Measurements from ENCODE around the gene NENF. TPM values are rescaled to one million over a fixed set of nuclear protein-coding genes. Genes with fewer than 3 reads are reported as not detected.
A peak's percentile ranks its signal among the peaks of the same experiment; 100 is the strongest.

NENF gene
- total and polyA plus RNA-seq, 4 donors, result 6.6 to 44.3 (median 16.0) TPM

DNA sequence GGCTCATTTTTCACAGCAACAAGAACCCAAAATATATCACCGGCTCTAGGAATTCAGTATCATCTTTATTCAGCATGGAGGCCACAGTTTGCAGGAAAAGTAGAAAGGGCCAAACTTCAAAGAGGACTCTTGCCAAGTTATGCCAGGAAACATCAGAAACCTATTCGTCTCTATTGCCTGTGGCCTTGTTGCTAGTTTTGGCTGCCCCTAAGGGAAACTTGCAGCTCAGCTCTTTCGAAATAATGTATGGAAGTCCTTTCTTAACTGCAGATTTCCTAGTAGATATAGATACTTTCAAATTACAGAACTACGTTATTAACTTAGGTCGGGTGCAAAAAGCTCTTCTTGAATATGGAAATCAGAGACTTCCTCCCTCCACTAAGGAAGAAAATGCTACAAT, 4.2 kb upstream of the NENF start (continued):
- TF ChIP-seq, protein P1, sequence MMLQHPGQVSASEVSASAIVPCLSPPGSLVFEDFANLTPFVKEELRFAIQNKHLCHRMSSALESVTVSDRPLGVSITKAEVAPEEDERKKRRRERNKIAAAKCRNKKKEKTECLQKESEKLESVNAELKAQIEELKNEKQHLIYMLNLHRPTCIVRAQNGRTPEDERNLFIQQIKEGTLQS (IDR thresholded peaks at IDR 0.05), result no peak
- TF ChIP-seq, protein P2, sequence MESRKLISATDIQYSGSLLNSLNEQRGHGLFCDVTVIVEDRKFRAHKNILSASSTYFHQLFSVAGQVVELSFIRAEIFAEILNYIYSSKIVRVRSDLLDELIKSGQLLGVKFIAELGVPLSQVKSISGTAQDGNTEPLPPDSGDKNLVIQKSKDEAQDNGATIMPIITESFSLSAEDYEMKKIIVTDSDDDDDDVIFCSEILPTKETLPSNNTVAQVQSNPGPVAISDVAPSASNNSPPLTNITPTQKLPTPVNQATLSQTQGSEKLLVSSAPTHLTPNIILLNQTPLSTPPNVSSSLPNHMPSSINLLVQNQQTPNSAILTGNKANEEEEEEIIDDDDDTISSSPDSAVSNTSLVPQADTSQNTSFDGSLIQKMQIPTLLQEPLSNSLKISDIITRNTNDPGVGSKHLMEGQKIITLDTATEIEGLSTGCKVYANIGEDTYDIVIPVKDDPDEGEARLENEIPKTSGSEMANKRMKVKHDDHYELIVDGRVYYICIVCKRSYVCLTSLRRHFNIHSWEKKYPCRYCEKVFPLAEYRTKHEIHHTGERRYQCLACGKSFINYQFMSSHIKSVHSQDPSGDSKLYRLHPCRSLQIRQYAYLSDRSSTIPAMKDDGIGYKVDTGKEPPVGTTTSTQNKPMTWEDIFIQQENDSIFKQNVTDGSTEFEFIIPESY (IDR thresholded peaks at IDR 0.05), result no peak
- TF ChIP-seq TAF1 (conservative IDR thresholded peaks at IDR 0.05), result no peak

DNA sequence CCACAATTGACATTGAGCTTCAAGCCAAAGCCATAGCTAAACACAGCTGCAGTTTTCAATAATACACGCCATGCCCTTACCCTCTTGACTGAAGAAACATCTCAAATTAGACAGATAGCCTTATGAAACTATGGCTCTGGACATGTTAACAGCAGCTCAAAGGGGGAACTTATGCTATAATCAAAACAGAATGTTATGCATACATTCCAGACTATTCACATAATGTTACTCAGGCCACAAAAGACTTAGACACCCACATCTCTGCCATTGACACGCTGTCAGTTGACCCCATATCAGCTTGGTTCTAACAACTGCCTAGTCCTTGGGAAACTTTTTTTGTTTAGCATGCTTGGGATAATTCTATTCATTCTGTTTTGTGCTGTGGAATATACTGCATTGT, 2.3 kb upstream of the NENF start:
- H3K9me3 ChIP-seq (ENCODE audit: control insufficient read depth in 4 of 4, low read length in 3 of 4), result no peaks in the 10 kb centered on the region
- H3K36me3 ChIP-seq (ENCODE audit: control insufficient read depth in 4 of 4, insufficient read depth in 3 of 4, low read depth in 1 of 4, low read length in 3 of 4), result no peaks in the 10 kb centered on the region
- TF ChIP-seq FOXA1 (IDR thresholded peaks at IDR 0.05), result no peak
- TF ChIP-seq, protein P3, sequence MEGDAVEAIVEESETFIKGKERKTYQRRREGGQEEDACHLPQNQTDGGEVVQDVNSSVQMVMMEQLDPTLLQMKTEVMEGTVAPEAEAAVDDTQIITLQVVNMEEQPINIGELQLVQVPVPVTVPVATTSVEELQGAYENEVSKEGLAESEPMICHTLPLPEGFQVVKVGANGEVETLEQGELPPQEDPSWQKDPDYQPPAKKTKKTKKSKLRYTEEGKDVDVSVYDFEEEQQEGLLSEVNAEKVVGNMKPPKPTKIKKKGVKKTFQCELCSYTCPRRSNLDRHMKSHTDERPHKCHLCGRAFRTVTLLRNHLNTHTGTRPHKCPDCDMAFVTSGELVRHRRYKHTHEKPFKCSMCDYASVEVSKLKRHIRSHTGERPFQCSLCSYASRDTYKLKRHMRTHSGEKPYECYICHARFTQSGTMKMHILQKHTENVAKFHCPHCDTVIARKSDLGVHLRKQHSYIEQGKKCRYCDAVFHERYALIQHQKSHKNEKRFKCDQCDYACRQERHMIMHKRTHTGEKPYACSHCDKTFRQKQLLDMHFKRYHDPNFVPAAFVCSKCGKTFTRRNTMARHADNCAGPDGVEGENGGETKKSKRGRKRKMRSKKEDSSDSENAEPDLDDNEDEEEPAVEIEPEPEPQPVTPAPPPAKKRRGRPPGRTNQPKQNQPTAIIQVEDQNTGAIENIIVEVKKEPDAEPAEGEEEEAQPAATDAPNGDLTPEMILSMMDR (IDR thresholded peaks at IDR 0.05; ENCODE audit: low read depth, low read length, missing input control), result no peak
- TF ChIP-seq, protein P1 (IDR thresholded peaks at IDR 0.05), result no peak
- TF ChIP-seq TAF1 (conservative IDR thresholded peaks at IDR 0.05), result no peak
- no peak overlapping the region for H3K9ac ChIP-seq (ENCODE audit: low read depth in 1 of 2, low read length in 2 of 2)
- no peak overlapping the region for H3K4me3 ChIP-seq (ENCODE audit: low read depth in 1 of 3, low read length in 3 of 3)
- H3K27me3 ChIP-seq (ENCODE audit: control insufficient read depth in 4 of 4, insufficient read depth in 4 of 4, low read length in 3 of 4), result no peaks in the 10 kb centered on the region
- peaks cover 0 to 13% (median 6%) of the 10 kb centered on the region in 4 donors for H3K4me1 ChIP-seq (ENCODE audit: control insufficient read depth in 4 of 4, insufficient read depth in 4 of 4, low read length in 3 of 4)
- no peak overlapping the region for H3K27ac ChIP-seq (ENCODE audit: low read depth in 1 of 2, low read length in 2 of 2)
- no peak for DNase-seq (ENCODE audit: low spot score)
- 82% methylated on average over 2 of the region's 2 CpGs for WGBS

DNA sequence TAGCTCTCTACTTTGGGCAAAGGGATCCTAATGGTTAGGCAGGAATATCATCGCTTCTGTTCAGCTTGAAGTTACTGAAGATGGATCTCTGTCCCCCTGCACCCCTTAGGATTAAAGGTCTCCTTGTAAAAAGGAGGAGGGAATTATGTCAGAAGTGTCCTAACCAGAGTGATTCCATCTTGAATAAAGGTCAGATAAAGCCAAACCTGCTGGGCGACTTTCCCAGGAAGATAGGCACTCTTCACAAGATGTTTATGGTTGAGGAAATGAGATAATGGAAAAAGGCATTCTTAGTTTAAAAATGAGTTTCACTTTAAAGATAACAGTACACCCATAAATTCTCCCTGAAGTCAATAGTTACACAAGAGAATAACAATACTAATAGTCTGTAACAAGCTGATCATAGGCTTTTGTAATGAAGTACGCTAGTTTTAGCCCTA, 1.7 kb upstream of the NENF start:
- TF ChIP-seq, protein P4, sequence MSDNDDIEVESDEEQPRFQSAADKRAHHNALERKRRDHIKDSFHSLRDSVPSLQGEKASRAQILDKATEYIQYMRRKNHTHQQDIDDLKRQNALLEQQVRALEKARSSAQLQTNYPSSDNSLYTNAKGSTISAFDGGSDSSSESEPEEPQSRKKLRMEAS (IDR thresholded peaks at IDR 0.05), result no peak
- TF ChIP-seq NR2F2 (IDR thresholded peaks at IDR 0.05) (peak; percentile 56), SP1 (IDR thresholded peaks at IDR 0.05) (no peak), RXRA (IDR thresholded peaks at IDR 0.05) (no peak)
- TF ChIP-seq, protein P2 (IDR thresholded peaks at IDR 0.05), result no peak
- no peaks in the 10 kb centered on the region for H3K27me3 ChIP-seq (ENCODE audit: control insufficient read depth in 4 of 4, insufficient read depth in 4 of 4, low read length in 3 of 4)
- peaks cover 0 to 13% (median 6%) of the 10 kb centered on the region in 4 donors for H3K4me1 ChIP-seq (ENCODE audit: control insufficient read depth in 4 of 4, insufficient read depth in 4 of 4, low read length in 3 of 4)
- no peaks in the 10 kb centered on the region for H3K36me3 ChIP-seq (ENCODE audit: control insufficient read depth in 4 of 4, insufficient read depth in 3 of 4, low read depth in 1 of 4, low read length in 3 of 4)
- H3K9ac ChIP-seq (ENCODE audit: low read depth in 1 of 2, low read length in 2 of 2), result no peak overlapping the region
- 75% methylated on average over 3 of the region's 3 CpGs for WGBS
- H3K27ac ChIP-seq (ENCODE audit: low read depth in 1 of 2, low read length in 2 of 2), result no peak overlapping the region
- DNase-seq (ENCODE audit: low spot score), result no peak
- H3K9me3 ChIP-seq (ENCODE audit: control insufficient read depth in 4 of 4, low read length in 3 of 4), result no peaks in the 10 kb centered on the region
- H3K4me3 ChIP-seq (ENCODE audit: low read depth in 1 of 3, low read length in 3 of 3), result no peak overlapping the region
